PFSK-1 (cell line): Measurements from ENCODE around the gene AUH.

Experiments
- POLR2AphosphoS5 ChIP-seq: IDR thresholded peaks from 2 replicates; pipeline ENCODE4 v1.6.1; 2012; ENCODE audit warnings: low read depth, mild to moderate bottlenecking, control low read depth, low read length, moderate library complexity
- SIN3A ChIP-seq: IDR thresholded peaks from 2 replicates; pipeline ENCODE4 v1.6.1; 2012; ENCODE audit warnings: mild to moderate bottlenecking, low read length, moderate library complexity, borderline replicate concordance; ENCODE audit not compliant: insufficient read depth
- TAF1 ChIP-seq: IDR thresholded peaks from 2 replicates; pipeline ENCODE4 v1.6.1; 2012; ENCODE audit warnings: low read length, control low read depth, borderline replicate concordance; ENCODE audit not compliant: insufficient read depth

DNA sequence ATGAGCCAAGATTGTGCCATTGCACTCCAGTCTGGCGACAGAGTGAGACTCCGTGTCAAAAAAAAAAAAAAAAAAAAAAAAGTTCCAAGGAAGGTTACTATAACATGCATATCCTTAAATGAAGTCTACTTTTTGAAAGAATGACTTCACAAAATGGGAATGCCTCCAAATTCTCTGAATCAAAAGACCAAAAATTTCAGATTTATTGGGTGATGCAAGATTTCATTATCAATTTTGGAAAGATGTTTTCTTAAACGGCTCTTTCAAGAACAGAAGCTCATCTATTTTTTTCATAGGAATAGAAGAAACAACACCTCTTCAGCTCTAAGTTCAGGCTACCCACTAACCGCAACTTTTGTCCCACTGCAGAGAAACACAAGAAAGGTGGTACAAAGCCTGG, 69.9 kb downstream of the AUH start:
- no peak for TF ChIP-seq TAF1
- TF ChIP-seq SIN3A = no peak
- no peak for TF ChIP-seq POLR2AphosphoS5
